CD4-positive, alpha-beta T cell treated with Interleukin-6 for 4 hours (primary cell): ENCODE results near the gene HSF5.

Experiments used
- DNase-seq: peaks from one replicate; pipeline ENCODE4 v3.0.0-alpha.2; 2020; ENCODE audit warnings: mixed read lengths

The HSF5 gene

DNA sequence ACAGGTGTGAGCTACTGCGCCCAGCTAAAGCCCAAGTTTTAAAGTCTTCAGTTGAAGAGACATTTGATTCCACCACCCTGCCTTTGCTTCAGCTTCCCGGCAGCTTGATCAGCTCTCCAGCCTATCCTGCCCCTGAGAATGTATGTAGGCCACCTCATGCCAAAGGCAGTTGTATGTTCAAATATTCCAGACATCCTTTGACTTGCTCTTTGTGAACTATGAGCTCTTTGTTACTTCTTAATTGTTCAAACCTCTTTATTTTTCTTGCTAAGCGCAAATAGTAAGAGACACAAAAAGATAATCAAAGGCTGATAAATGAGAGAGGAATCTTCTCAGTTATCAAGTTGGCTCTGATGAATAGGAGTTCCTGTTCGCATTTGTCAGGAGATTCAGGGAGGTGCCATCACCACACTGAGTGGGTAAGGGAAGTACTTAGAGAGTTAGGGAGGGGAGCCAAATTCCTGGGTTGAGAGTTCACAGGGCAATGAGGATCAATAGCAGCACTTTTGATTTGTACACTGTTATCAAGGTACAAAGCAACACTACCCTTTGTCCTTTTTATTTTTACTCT is 104.2 kb downstream of the HSF5 start:
- DNase-seq = no peak

DNA sequence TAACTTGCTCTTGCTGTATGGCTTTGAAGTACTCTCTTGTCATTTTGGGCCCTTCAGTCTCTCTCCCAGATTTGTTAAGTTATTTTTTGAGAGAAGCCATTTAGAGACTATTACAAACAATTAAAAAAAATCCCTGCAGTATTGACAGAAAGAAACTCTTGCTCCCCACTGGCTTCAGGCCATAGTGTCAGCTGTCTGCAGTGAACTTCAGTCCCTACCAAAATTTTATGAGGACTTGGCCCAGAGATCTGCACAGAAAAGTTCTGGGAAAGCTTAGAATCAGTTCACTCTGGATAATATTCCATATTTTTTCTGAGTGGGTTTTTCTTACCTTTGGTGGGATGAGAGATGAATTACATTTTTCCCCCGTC is 105.4 kb downstream of the HSF5 start:
- no peak for DNase-seq

DNA sequence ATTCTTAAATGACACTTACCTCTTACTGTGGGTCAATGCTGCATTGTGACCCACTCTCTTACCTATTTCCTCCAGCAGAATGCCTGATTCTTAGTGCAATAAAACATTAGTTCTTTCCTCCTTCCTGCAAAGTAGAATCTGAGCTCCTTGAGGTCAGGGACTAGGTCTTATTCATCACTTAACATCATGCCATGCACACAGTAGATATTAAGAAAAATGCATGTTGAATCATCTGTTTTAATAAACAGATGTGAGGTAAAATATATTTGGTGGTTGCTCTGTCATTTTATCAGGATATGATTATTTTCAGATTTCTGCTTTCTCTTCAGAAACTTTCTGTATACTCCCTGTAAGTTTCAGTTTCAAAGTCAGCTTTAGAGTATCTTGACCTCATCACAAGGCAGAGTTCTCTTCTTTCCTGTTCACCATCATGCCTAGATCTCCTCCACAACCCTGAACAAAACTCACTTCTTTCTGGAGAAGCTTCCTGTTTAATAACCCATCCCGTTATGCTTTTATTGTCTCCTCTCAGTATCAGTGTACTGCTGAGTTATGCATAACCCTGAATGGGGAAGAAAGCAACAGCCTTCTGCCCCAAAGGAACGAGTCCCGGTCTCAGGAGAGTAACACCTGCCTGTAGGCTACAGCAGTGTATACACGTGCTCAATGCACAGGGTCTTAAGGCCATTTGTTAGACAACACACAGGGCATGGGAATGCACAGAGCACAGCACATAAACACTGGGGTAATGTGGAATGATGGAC is 105.9 kb downstream of the HSF5 start:
- DNase-seq = no peak

DNA sequence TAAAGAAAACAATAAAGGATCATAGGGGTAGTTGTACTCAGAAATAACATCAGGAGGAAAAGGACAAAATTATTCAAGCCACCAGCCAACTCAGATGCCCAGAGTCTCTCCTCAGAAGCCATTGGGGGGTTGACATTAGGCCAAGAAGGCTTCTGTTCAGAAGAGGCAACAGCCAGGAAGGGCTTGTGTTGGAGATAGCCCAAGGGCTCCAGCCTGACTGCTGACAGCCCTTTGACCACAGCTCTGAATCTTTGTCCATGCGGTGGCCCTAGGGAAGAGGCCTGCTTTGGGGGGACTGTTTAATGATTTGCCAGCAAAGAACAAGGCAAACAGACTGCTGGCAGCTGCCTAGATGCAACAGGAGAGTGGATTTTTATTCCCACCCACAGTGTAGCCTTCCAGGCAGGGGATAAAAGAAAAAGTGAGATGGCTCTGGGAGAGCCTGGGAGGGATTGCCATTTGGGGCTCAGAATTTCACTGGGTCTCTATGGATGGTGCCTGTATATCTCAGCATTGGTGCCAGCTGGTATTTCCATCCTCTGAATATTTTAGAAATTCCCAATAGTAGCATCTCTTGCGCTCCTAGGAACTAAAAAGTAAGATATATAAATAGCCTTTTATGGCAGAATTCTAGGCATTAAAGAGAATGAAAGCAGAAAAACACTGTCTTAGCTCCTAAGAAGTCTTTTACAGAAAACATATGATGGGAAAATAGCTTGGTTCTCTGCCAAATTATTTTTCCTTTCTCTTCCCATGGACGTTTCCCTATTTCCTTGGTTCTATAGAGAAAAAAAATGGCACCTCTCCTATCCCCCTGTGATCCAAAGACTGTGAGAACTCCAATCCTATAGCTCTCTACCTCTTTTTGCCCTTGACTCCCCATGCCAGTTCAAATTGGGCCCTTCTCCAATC is 106.8 kb downstream of the HSF5 start:
- DNase-seq = no peak

DNA sequence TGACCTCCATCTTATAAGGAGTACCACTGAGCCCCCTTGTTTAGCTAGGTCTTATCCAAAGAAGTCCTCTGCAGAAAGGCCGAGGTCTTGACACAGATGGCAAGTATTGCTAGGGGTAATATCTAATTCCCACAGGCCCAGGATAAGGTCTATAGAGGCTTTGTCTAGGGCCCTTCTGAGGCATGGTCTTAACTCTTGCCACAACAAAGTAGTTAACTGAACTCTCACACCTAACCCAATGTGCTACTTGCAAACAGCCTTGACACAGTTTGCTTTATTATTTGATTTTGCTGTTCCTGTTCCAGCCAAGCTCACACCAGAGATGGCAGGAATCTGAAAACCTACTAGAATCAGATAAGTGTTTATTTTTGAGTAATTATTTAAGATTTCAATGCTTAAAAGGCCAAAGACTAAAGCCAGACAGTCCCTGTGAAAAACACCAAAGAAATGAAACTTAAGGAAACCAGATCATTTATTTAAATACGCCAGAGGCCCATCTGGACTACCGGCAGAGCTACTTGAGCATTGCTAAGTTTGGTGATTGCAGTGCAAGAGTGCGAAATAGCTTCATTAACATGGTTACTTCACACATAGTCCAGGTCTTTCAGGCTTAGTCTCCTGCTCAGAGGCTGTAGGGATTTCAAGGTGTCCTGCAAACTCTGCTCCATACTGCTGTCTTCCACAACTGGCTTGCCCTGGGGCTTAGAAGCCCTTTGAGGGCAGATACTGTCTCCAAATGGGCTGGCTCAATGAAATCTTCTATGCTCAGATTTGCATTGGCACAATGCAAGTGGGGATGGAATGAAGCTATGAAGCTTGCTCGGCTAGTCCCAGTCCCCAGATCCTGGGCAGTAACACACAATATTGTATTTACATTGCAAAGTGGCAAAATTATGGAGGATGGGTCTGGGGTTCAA is 107.7 kb downstream of the HSF5 start:
- no peak for DNase-seq

- DNase-seq = no peak
These were observed 108.7 kb downstream of the HSF5 start for GRCh38 chr17:58379511-58379824.

DNA sequence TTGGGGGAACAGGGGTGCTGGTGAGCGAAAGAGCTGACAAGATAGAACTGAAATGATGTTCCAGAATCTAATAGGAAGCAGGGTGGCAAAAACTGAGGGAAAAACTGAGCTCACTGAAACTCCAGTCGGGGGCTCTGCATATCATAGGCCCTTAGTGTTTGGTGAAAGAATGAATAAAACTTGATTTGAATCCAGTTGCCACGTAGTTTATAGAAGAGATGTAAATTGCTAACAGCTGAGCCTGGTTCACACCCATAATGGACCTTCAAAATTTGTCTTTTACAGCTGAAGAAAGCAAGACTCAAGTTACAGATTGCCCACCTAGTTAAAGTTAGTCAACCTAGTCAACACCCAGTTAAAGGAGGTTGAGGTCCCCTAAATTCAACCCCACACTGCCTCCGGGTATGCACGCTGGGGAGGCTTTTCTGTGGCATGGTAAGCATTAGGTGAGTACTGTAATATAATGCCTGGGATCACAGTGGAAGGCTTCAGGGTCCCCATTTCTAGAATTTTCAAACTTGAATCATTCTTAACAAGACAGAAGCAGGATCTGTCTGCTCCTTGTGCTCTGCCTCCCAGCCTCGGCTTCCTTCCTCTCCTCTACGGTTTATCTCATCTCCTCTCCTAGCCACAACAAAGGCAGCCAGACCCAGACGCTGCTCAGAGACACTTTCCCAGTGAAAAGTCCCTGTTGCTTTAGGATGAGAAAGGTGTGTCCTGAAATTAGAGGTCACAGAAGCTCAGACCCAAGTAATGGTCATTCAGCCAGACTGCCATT is 109.3 kb downstream of the HSF5 start:
- DNase-seq = peak; percentile 43

GRCh38 chr17:58377661-58378060 is 110.5 kb downstream of the HSF5 start:
- no peak for DNase-seq

DNA sequence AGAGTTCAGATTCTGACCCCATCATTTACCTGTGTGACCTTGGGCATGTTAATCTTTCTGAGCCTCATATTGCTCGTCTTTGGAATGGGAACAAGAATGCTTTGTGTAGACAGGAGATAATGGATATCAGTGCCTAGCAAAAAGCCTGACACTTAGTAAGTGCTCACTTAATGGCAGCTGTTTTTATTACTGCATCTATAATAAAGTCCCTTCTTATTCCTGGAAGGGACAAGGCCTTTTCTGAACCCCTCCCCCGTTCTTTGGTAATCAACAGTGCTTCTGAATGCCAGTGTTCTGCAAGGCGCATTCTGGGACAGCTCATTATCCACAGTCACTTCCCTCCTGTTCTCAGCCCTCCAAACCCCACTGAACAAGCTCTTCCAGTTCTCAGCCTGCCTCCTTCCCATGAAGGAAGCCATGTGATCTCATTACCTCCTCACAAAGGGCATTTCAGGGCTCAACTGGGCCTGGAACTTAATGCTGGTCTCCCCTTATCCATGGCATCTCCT is 111.1 kb downstream of the HSF5 start:
- DNase-seq = no peak

DNA sequence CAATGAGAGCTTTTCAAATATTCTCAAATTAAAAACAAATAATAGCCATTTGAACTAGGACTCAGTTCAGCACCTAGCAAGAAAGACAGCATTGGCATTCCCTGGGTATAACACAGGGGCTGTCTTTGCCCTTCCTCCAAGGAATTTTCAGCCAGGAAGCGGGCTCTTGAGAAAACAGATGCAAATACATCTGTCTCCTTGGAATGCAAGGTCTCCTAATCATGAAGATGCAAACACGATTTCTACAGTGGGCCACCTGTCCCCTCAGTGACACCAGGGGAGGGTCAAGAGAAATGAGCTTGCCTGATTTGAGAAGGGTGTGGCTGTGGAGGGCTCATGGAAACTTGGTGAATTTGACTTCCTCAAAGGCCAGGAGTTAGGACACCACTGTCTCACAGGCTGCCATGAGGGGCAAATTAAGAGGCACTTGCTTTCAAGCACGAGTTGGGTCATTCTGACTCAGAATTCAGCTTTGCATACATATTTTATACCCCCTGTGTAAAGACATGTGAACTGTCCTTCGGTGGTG is 111.7 kb downstream of the HSF5 start:
- DNase-seq = no peak

GRCh38 chr17:58375811-58376210 is 112.4 kb downstream of the HSF5 start:
- no peak for DNase-seq

DNA sequence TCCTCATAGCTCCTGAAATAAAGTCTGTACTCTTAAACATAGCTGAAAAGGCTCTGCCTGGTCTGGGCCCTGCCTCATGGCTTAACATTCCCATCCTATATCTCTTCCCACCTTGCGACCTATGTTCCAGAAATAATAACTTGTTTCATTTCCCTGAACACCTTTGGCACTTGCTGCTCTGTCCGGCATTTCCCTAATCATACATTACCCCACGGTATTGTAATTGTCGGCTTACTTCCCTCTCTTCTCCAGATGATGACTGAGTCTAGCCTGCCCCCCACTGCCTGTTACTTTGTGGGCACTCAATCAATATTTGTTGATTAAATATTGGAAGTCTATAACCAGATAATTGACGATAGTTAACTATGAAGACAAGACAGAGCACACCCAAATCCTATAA is 113.0 kb downstream of the HSF5 start:
- no peak for DNase-seq

DNA sequence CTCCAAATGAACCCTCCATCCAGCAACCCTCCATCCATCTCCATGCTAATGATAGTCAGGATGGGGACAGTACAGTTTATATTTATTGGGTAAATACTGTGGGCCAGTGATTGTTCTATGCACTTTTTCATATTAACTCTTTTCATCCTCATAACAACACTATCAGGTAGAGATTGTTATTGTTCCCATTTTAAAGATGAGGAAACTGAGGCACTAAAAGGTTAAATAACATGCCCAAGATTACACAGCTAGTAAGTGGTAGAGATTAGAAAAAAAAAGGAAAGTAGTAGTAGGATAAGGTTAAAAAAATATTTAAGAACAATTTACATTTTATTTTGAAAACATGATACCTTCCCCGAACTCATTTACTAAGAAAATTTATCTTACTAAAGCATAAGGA is 114.3 kb downstream of the HSF5 start:
- DNase-seq = no peak

DNA sequence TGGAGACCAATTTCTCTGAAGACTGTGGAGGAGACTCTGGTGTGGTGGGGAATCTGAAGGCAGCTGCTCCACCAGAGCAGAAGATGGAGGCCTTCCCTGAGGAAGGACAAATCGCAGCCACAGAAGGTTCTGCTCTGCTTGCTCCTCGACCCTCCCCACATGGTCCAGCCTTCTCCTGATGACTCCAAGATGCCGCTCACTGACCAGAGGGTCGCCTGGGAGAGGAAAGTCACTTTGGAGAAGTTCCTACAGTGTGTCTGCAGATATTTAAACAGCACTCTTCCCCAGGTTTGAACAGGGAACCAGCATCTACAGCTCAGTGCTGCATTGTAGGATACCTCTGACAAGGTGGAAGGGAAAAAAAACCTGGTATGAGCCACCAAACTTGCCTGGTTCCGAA is 115.2 kb downstream of the HSF5 start:
- no peak for DNase-seq

- no peak for DNase-seq
These were observed 116.8 kb downstream of the HSF5 start for GRCh38 chr17:58371300-58371950.

DNA sequence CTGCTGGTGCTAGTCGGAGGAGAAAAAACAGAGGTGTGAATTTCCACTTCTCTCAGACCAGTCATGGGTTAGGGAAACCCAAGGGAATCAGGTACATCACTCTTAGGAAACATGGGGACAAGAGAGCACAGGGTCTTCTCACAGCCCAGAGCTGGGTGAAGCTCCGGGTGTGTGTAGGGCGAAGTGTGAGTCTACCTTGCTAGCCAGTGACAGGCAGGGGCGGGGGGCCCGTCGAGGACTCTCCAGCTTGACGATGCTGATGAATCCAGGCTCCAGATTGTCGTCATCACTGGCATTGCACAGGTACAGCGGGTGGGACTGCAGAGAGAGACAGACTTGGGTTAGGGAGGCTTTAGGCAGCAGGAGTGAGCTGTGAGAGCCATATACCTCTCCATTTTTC is 117.5 kb downstream of the HSF5 start:
- no peak for DNase-seq

GRCh38 chr17:58370309-58370708 is 117.9 kb downstream of the HSF5 start:
- no peak for DNase-seq
